ENCODE measurements around the gene C1orf53.

Gene C1orf53

GRCh38 chr1:197892684-197893083, 9.7 kb upstream of the C1orf53 start:
- in situ Hi-C loops (cut with MboI; ENCODE audit: low sequenced_read_pairs, unreplicated experiment): no loop called here
- DNase-seq (ENCODE audit: low spot score): no peak
- no peak for TF ChIP-seq CTCF (IDR thresholded peaks at IDR 0.05; ENCODE audit: borderline replicate concordance, control extremely low read depth, extremely low read depth, insufficient read depth, missing control alignments)

- no peak for DNase-seq (ENCODE audit: low spot score)
- in situ Hi-C loops (cut with MboI; ENCODE audit: low sequenced_read_pairs, unreplicated experiment): no loop called here
- TF ChIP-seq CTCF (IDR thresholded peaks at IDR 0.05; ENCODE audit: borderline replicate concordance, control extremely low read depth, extremely low read depth, insufficient read depth, missing control alignments): no peak
Measured at GRCh38 chr1:197896301-197896700, 6.1 kb upstream of the C1orf53 start.

GRCh38 chr1:197899037-197899436, 3.4 kb upstream of the C1orf53 start:
- in situ Hi-C loops (cut with MboI; ENCODE audit: low sequenced_read_pairs, unreplicated experiment): no loop called here
- TF ChIP-seq CTCF (IDR thresholded peaks at IDR 0.05; ENCODE audit: borderline replicate concordance, control extremely low read depth, extremely low read depth, insufficient read depth, missing control alignments): no peak
- no peak for DNase-seq (ENCODE audit: low spot score)

- no peak for DNase-seq (ENCODE audit: low spot score)
- in situ Hi-C loops (cut with MboI; ENCODE audit: low sequenced_read_pairs, unreplicated experiment): no loop called here
- no peak for TF ChIP-seq CTCF (IDR thresholded peaks at IDR 0.05; ENCODE audit: borderline replicate concordance, control extremely low read depth, extremely low read depth, insufficient read depth, missing control alignments)
Measured at GRCh38 chr1:197902131-197902453, 338 bp upstream of the C1orf53 start.

- in situ Hi-C loops (cut with MboI; ENCODE audit: low sequenced_read_pairs, unreplicated experiment): no loop called here
- no peak for DNase-seq (ENCODE audit: low spot score)
- TF ChIP-seq CTCF (IDR thresholded peaks at IDR 0.05; ENCODE audit: borderline replicate concordance, control extremely low read depth, extremely low read depth, insufficient read depth, missing control alignments): no peak
Measured at GRCh38 chr1:197903196-197903514, 725 bp downstream of the C1orf53 start.

GRCh38 chr1:197904126-197904787, 1.8 kb downstream of the C1orf53 start:
- no peak for DNase-seq (ENCODE audit: low spot score)
- TF ChIP-seq CTCF (IDR thresholded peaks at IDR 0.05; ENCODE audit: borderline replicate concordance, control extremely low read depth, extremely low read depth, insufficient read depth, missing control alignments): no peak
- in situ Hi-C loops (cut with MboI; ENCODE audit: low sequenced_read_pairs, unreplicated experiment): no loop called here

Data from GM13976 (cell line).